Endothelial cell (in vitro differentiated cells): Measurements from ENCODE around the gene PRDX1. TPM values are rescaled to one million over a fixed set of nuclear protein-coding genes. Genes with fewer than 3 reads are reported as not detected.

Experiments used
- DNase-seq: peaks from one replicate; pipeline ENCODE4 v3.0.0; 2021; ENCODE audit warnings: low spot score
- H3K27ac Mint-ChIP-seq: one replicate; pipeline ENCODE4 v1.8.0; 2021; ENCODE audit warnings: mixed read lengths, inconsistent platforms; ENCODE audit not compliant: unreplicated experiment
- H3K27me3 Mint-ChIP-seq: one replicate; pipeline ENCODE4 v1.8.0; 2021; ENCODE audit warnings: mild to moderate bottlenecking, moderate library complexity, mixed read lengths, inconsistent platforms; ENCODE audit not compliant: unreplicated experiment
- H3K36me3 Mint-ChIP-seq: one replicate; pipeline ENCODE4 v1.8.0; 2021; ENCODE audit warnings: mild to moderate bottlenecking, low read depth, mixed read lengths, inconsistent platforms; ENCODE audit not compliant: unreplicated experiment
- H3K4me1 Mint-ChIP-seq: one replicate; pipeline ENCODE4 v1.8.0; 2021; ENCODE audit warnings: mild to moderate bottlenecking, mixed read lengths, inconsistent platforms; ENCODE audit not compliant: unreplicated experiment
- H3K4me3 Mint-ChIP-seq: one replicate; pipeline ENCODE4 v1.8.0; 2021; ENCODE audit warnings: mild to moderate bottlenecking, mixed read lengths, inconsistent platforms; ENCODE audit not compliant: unreplicated experiment
- H3K9me3 Mint-ChIP-seq: one replicate; pipeline ENCODE4 v1.8.0; 2021; ENCODE audit warnings: mixed read lengths, inconsistent platforms; ENCODE audit not compliant: unreplicated experiment
- CTCF ChIP-seq: fragments of 200-600 bp; sonication (generic); IDR thresholded peaks from one replicate; pipeline ENCODE4 v1.5.0; 2021; ENCODE audit warnings: antibody characterized with exemption; ENCODE audit not compliant: unreplicated experiment
- total RNA-seq: library from RNA; stranded (reverse); fragmentation: NEBNext Ultra II Directional; extraction: Animal tissue kit (Norgen Biotek cat#: 25700); gene quantifications from one replicate; pipeline ENCODE4 v1.2.1, GENCODE V29; 2021; ENCODE audit not compliant: unreplicated experiment

The PRDX1 gene
- total RNA-seq, 1 donor from 2014 or later = 325 TPM

GRCh38 chr1:45510036-45510971 is 11.4 kb downstream of the PRDX1 start:
- Mint-ChIP-seq H3K36me3 (peaks cover 36% of the 10 kb centered on the region), H3K27me3 (peaks cover 2% of the 10 kb centered on the region), H3K27ac (no peak overlapping the region), H3K4me1 (no peaks in the 10 kb centered on the region), H3K9me3 (no peaks in the 10 kb centered on the region), H3K4me3 (peak overlapping the region; percentile 31)
- no peak for TF ChIP-seq CTCF
- DNase-seq = no peak

- H3K36me3 Mint-ChIP-seq = peaks cover 22% of the 10 kb centered on the region
- peak overlapping the region; percentile 25 for H3K4me3 Mint-ChIP-seq
- H3K9me3 Mint-ChIP-seq = no peaks in the 10 kb centered on the region
- DNase-seq = no peak
- H3K27ac Mint-ChIP-seq = no peak overlapping the region
- H3K27me3 Mint-ChIP-seq = peaks cover 4% of the 10 kb centered on the region
- no peaks in the 10 kb centered on the region for H3K4me1 Mint-ChIP-seq
- no peak for TF ChIP-seq CTCF
Observed at GRCh38 chr1:45508295-45509151, 13.2 kb downstream of the PRDX1 start.

- H3K27ac Mint-ChIP-seq = peak overlapping the region; percentile 16
- H3K9me3 Mint-ChIP-seq = no peaks in the 10 kb centered on the region
- no peak for DNase-seq
- no peaks in the 10 kb centered on the region for H3K4me1 Mint-ChIP-seq
- no peak for TF ChIP-seq CTCF
- no peak overlapping the region for H3K4me3 Mint-ChIP-seq
- peaks cover 19% of the 10 kb centered on the region for H3K36me3 Mint-ChIP-seq
- H3K27me3 Mint-ChIP-seq = peaks cover 4% of the 10 kb centered on the region
Observed at GRCh38 chr1:45507893-45508292, 13.8 kb downstream of the PRDX1 start.

- Mint-ChIP-seq H3K36me3 (peaks cover 19% of the 10 kb centered on the region), H3K4me3 (no peak overlapping the region), H3K4me1 (no peaks in the 10 kb centered on the region)
Observed at GRCh38 chr1:45507195-45507594, 14.5 kb downstream of the PRDX1 start.

More at GRCh38 chr1:45507195-45507594, 14.5 kb downstream of the PRDX1 start:
- TF ChIP-seq CTCF = no peak
- Mint-ChIP-seq H3K9me3 (no peaks in the 10 kb centered on the region), H3K27me3 (peaks cover 4% of the 10 kb centered on the region), H3K27ac (peak overlapping the region; percentile 16)
- DNase-seq = no peak
